ENCODE data around the gene RNF112.

Gene RNF112

DNA sequence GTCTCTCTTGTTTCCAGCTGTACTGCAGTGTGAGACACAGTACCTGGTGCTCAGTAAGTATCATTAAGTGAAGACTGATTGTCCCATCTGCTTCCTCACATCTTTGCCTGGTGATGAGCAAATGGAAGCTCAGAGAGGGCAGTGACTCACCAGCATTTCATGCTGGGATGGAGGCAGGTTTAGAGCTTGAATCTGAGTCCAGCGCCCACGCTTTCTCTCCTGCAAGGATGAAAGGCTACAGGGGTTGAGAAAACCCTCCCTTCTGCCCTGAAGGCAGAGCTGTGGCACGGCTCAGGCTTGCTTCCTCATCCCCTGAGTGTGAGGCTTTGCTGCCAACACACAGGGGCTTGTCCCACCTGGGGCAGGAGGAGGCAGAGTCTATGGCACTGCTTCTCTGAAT, 1.5 kb upstream of the RNF112 start:
- DNase-seq (ENCODE audit: low read depth) = peak; percentile 58
- TF ChIP-seq, protein P1, sequence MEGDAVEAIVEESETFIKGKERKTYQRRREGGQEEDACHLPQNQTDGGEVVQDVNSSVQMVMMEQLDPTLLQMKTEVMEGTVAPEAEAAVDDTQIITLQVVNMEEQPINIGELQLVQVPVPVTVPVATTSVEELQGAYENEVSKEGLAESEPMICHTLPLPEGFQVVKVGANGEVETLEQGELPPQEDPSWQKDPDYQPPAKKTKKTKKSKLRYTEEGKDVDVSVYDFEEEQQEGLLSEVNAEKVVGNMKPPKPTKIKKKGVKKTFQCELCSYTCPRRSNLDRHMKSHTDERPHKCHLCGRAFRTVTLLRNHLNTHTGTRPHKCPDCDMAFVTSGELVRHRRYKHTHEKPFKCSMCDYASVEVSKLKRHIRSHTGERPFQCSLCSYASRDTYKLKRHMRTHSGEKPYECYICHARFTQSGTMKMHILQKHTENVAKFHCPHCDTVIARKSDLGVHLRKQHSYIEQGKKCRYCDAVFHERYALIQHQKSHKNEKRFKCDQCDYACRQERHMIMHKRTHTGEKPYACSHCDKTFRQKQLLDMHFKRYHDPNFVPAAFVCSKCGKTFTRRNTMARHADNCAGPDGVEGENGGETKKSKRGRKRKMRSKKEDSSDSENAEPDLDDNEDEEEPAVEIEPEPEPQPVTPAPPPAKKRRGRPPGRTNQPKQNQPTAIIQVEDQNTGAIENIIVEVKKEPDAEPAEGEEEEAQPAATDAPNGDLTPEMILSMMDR (conservative IDR thresholded peaks at IDR 0.05; ENCODE audit: low read length) = no peak
- H3K4me3 ChIP-seq (ENCODE audit: low read length) = no peak overlapping the region

DNA sequence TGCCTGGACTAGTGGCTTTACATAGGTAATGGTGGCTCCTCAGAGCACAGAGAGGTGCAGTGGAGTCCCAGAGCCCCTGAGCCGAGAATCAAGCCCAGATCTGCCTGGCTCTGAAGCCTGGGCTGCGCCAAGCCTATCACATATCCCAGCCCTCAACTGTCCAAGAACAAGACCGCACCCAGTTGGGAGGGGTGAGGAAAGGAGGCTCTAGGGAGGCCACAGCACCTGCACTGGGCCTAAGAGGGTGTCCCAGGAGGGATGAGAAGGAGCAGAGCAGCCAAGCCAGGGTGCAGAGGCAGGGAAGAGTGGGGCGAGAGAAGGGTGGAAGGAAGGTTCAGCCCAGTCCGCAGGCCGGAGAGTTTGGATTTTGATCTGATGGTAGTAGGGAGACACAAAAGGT, 941 bp upstream of the RNF112 start:
- H3K4me3 ChIP-seq (ENCODE audit: low read length) = no peak overlapping the region
- TF ChIP-seq, protein P1 (conservative IDR thresholded peaks at IDR 0.05; ENCODE audit: low read length) = no peak
- DNase-seq (ENCODE audit: low read depth) = no peak

DNA sequence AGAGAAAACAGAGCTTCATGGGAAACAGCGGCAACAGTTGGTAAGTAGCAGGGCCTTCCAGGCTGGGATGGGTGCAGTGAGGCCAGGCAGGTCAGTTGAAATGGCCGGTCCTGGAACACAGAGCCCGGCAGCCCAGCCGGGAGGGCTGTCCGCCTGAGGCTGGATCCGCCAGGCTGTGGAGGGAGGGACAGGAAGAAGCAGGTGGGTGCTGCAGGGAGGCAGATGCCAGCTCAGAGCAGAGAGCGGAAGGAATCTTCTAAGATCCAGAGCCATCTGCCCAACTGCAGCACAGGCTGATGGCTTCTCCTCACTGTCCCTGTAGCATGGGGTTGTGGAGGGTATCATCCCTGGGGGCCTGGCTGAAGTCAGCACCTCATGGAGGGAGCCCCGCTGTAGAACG, 599 bp downstream of the RNF112 start:
- H3K4me3 ChIP-seq (ENCODE audit: low read length) = peak overlapping the region; percentile 9; the same call in 1 of the 2 replicates
- TF ChIP-seq, protein P1 (conservative IDR thresholded peaks at IDR 0.05; ENCODE audit: low read length) = no peak
- DNase-seq (ENCODE audit: low read depth) = no peak

DNA sequence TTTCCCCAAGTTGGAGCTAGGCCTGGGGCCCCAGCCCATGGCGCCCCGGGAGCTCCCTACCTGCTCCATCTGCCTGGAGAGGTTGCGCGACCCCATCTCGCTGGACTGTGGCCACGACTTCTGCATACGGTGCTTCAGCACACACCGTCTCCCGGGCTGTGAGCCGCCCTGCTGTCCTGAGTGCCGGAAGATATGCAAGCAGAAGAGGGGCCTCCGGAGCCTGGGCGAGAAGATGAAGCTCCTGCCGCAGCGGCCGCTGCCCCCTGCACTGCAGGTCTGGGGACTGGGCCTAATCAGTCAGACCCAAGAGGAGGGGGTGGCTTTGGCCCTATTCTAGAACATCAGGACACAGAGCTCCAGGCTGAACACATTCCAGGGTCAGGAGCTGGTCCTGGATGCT, 1.5 kb downstream of the RNF112 start:
- DNase-seq (ENCODE audit: low read depth) = no peak
- TF ChIP-seq, protein P1 (conservative IDR thresholded peaks at IDR 0.05; ENCODE audit: low read length) = no peak
- H3K4me3 ChIP-seq (ENCODE audit: low read length) = no peak overlapping the region

DNA sequence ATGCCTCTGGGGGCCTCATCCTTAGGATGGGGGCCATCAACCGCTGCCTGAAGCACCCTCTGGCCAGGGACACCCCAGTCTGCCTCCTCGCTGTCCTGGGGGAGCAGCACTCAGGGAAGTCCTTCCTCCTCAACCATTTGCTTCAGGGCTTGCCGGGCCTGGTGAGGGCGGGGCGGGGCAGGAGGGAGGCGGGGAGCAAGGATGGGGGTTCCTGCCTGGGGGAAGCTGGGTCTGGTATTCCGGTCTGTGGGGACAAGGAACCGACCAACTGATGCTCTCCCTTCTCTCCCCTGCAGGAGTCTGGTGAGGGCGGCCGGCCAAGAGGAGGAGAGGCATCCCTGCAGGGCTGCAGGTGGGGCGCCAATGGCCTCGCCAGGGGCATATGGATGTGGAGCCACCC, 2.0 kb downstream of the RNF112 start:
- DNase-seq (ENCODE audit: low read depth) = no peak
- no peak overlapping the region for H3K4me3 ChIP-seq (ENCODE audit: low read length)
- TF ChIP-seq, protein P1 (conservative IDR thresholded peaks at IDR 0.05; ENCODE audit: low read length) = no peak

DNA sequence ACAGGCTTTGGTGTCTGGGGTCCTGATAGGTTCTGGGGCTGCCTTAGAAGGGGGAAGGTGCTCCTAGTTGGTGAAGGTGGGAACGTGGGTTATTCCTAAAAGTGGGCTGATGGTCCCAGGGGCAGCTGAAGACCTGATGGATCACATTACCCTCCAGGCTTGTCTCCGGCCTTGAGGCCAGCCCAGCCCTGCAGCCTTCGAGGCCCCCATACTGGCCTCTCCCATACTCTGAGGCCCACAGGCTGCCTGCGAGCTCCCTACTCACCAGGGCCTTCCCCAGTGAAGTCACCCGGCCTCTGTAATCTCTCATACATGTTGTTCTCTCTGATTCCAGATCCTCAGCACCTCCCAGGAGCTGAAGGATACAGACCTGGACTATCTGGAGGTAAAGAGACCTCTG, 2.7 kb downstream of the RNF112 start:
- no peak for DNase-seq (ENCODE audit: low read depth)
- TF ChIP-seq, protein P1 (conservative IDR thresholded peaks at IDR 0.05; ENCODE audit: low read length) = no peak
- no peak overlapping the region for H3K4me3 ChIP-seq (ENCODE audit: low read length)

DNA sequence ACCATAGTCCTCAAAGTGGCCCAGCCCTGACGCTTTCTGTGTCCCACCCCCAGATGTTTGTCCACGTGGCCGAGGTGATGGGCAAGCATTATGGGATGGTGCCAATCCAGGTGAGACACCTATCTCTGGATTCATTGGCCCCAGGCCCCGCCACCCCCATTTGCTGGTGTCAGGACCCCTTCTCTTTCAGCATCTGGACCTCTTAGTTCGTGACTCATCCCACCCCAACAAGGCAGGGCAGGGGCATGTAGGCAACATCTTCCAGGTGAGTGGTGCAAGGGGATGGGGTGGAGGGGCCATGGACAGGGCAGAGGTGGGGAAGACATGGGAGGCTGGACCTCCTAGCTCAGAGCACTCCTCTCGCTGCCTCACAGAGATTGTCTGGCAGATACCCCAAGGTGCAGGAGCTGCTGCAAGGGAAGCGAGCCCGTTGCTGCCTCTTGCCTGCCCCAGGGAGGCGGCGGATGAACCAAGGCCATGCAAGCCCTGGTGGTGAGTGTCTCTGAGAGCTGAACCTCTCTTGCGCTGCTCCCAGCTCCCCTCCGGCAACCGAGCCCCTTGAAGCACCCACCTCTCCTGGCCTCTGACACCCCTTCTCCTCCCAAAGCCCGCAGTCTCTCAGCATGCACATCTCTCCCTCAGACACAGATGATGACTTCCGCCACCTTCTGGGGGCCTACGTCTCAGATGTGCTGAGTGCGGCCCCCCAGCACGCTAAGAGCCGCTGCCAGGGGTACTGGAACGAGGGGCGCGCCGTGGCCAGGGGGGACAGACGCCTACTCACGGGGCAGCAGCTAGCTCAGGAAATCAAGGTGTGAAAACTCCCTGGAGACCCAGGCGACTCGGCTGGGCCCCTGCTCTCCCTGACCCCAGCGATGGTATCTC, 3.6 kb downstream of the RNF112 start:
- no peak for DNase-seq (ENCODE audit: low read depth)
- H3K4me3 ChIP-seq (ENCODE audit: low read length) = no peak overlapping the region
- TF ChIP-seq, protein P1 (conservative IDR thresholded peaks at IDR 0.05; ENCODE audit: low read length) = no peak

Measured in AG10803 (cell line).